Measurements from ENCODE around the gene CAPZA3.

CAPZA3 gene

GRCh38 chr12:18720690-18721089 is 17.2 kb upstream of the CAPZA3 start:
- no peak for TF ChIP-seq CTCF (IDR thresholded peaks at IDR 0.05; ENCODE audit: insufficient read depth, low read length, poor library complexity, severe bottlenecking)
- H3K4me3 ChIP-seq (replicated peaks; ENCODE audit: low read depth, low read length), result no peak overlapping the region
- DNase-seq (ENCODE audit: extremely low read depth, insufficient read length), result no peak
- no peaks in the 10 kb centered on the region for H3K27me3 ChIP-seq (replicated peaks; ENCODE audit: control insufficient read depth, insufficient read depth, low read length)
- H3K36me3 ChIP-seq (ENCODE audit: control insufficient read depth, insufficient read depth, low read length), result no peaks in the 10 kb centered on the region

DNA sequence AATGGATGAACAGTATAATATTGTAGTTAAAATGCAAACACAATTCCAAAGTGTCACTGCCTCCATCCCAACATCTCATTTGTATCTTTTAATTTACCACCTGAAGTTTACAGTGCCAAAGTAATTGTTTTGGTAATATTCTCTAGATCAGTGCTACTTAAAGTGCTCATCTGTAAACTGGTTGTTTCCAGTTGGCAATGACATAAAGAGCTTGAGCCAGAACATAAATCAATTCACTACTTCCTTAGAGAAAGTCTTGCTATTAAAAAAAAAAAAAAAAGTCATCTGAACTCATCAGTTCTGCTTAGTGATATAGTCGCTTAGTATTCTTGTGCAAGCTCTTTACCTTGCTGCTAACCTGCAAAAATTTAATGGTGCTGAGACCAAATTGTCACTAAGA is 16.5 kb upstream of the CAPZA3 start:
- no peak for TF ChIP-seq CTCF (IDR thresholded peaks at IDR 0.05; ENCODE audit: insufficient read depth, low read length, poor library complexity, severe bottlenecking)
- no peaks in the 10 kb centered on the region for H3K27me3 ChIP-seq (replicated peaks; ENCODE audit: control insufficient read depth, insufficient read depth, low read length)
- H3K36me3 ChIP-seq (ENCODE audit: control insufficient read depth, insufficient read depth, low read length), result no peaks in the 10 kb centered on the region
- DNase-seq (ENCODE audit: extremely low read depth, insufficient read length), result no peak
- no peak overlapping the region for H3K4me3 ChIP-seq (replicated peaks; ENCODE audit: low read depth, low read length)

- TF ChIP-seq CTCF (IDR thresholded peaks at IDR 0.05; ENCODE audit: insufficient read depth, low read length, poor library complexity, severe bottlenecking), result no peak
- H3K27me3 ChIP-seq (replicated peaks; ENCODE audit: control insufficient read depth, insufficient read depth, low read length), result no peaks in the 10 kb centered on the region
- H3K36me3 ChIP-seq (ENCODE audit: control insufficient read depth, insufficient read depth, low read length), result no peaks in the 10 kb centered on the region
- no peak overlapping the region for H3K4me3 ChIP-seq (replicated peaks; ENCODE audit: low read depth, low read length)
- no peak for DNase-seq (ENCODE audit: extremely low read depth, insufficient read length)
Observed at GRCh38 chr12:18723752-18724151, 14.2 kb upstream of the CAPZA3 start.

- no peak for TF ChIP-seq CTCF (IDR thresholded peaks at IDR 0.05; ENCODE audit: insufficient read depth, low read length, poor library complexity, severe bottlenecking)
- DNase-seq (ENCODE audit: extremely low read depth, insufficient read length), result no peak
- Histone ChIP-seq H3K27me3 (replicated peaks; ENCODE audit: control insufficient read depth, insufficient read depth, low read length) (no peaks in the 10 kb centered on the region), H3K4me3 (replicated peaks; ENCODE audit: low read depth, low read length) (no peak overlapping the region), H3K36me3 (ENCODE audit: control insufficient read depth, insufficient read depth, low read length) (no peaks in the 10 kb centered on the region)
Observed at GRCh38 chr12:18731156-18731555, 6.8 kb upstream of the CAPZA3 start.

GRCh38 chr12:18747895-18748294 is 10.0 kb downstream of the CAPZA3 start:
- TF ChIP-seq CTCF (IDR thresholded peaks at IDR 0.05; ENCODE audit: insufficient read depth, low read length, poor library complexity, severe bottlenecking), result no peak
- Histone ChIP-seq H3K4me3 (replicated peaks; ENCODE audit: low read depth, low read length) (no peak overlapping the region), H3K27me3 (replicated peaks; ENCODE audit: control insufficient read depth, insufficient read depth, low read length) (no peaks in the 10 kb centered on the region), H3K36me3 (ENCODE audit: control insufficient read depth, insufficient read depth, low read length) (no peaks in the 10 kb centered on the region)
- DNase-seq (ENCODE audit: extremely low read depth, insufficient read length), result no peak

- Histone ChIP-seq H3K36me3 (ENCODE audit: control insufficient read depth, insufficient read depth, low read length) (no peaks in the 10 kb centered on the region), H3K27me3 (replicated peaks; ENCODE audit: control insufficient read depth, insufficient read depth, low read length) (no peaks in the 10 kb centered on the region), H3K4me3 (replicated peaks; ENCODE audit: low read depth, low read length) (no peak overlapping the region)
- TF ChIP-seq CTCF (IDR thresholded peaks at IDR 0.05; ENCODE audit: insufficient read depth, low read length, poor library complexity, severe bottlenecking), result no peak
- no peak for DNase-seq (ENCODE audit: extremely low read depth, insufficient read length)
Observed at GRCh38 chr12:18749386-18749957, 11.6 kb downstream of the CAPZA3 start.

Data from GM06990 (cell line).